IPS DF 19.7 (cell line): ENCODE results near the gene IL11.

Experiments used
- DNase-seq: peaks from one replicate; pipeline ENCODE4 v3.0.0-alpha.2; 2013; ENCODE audit warnings: low read depth, low spot score

Gene IL11

GRCh38 chr19:55372316-55373081, 2.2 kb upstream of the IL11 start:
- no peak for DNase-seq

GRCh38 chr19:55369653-55370304, 484 bp downstream of the IL11 start:
- DNase-seq: no peak

- DNase-seq: no peak
Measured at GRCh38 chr19:55368701-55369563, 1.3 kb downstream of the IL11 start.

- DNase-seq: no peak
Measured at GRCh38 chr19:55368106-55368505, 2.2 kb downstream of the IL11 start.

GRCh38 chr19:55366790-55367189, 3.5 kb downstream of the IL11 start:
- DNase-seq: no peak

GRCh38 chr19:55365964-55366363, 4.3 kb downstream of the IL11 start:
- no peak for DNase-seq

GRCh38 chr19:55365245-55365644, 5.0 kb downstream of the IL11 start:
- no peak for DNase-seq

- DNase-seq: no peak
Measured at GRCh38 chr19:55362990-55363716, 7.1 kb downstream of the IL11 start, which contains the start of gene GARIN5B. Gene GARIN5B, minus strand, starts transcription at chr19:55363260. Its CDS starts 194 bp downstream, at chr19:55363066.

- no peak for DNase-seq
Measured at GRCh38 chr19:55362174-55362989, 7.9 kb downstream of the IL11 start.

GRCh38 chr19:55360902-55361301, 9.4 kb downstream of the IL11 start:
- no peak for DNase-seq

- DNase-seq: no peak
Measured at GRCh38 chr19:55358943-55359908, 11.0 kb downstream of the IL11 start.

- no peak for DNase-seq
Measured at GRCh38 chr19:55358493-55358892, 11.8 kb downstream of the IL11 start.

GRCh38 chr19:55355213-55355821, 14.9 kb downstream of the IL11 start:
- DNase-seq: no peak

GRCh38 chr19:55354698-55355212, 15.5 kb downstream of the IL11 start, which contains the start of gene COX6B2:
Gene COX6B2, minus strand, starts transcription at chr19:55354719. Its CDS starts 198 bp downstream, at chr19:55354521.
- DNase-seq: no peak

- no peak for DNase-seq
Measured at GRCh38 chr19:55353803-55354697, 16.2 kb downstream of the IL11 start.

GRCh38 chr19:55353356-55353802, 16.9 kb downstream of the IL11 start:
- no peak for DNase-seq

- no peak for DNase-seq
Measured at GRCh38 chr19:55352549-55353145, 17.6 kb downstream of the IL11 start.
